K562 (cell line): ENCODE results near the gene ZNF219. TPM values are rescaled to one million over a fixed set of nuclear protein-coding genes. Genes with fewer than 3 reads are reported as not detected.

Source experiments
- ATAC-seq: fragments of 200-7000 bp; cut with Tn5 transposase; 3 replicates; pipeline ENCODE4 v1.9.1; 2020; ENCODE audit warnings: moderate library complexity
- BruUV-seq: library from RNA; stranded (reverse); fragments of 400-500 nt; replicated peaks from 2 replicates; lab custom pipeline; 2021; lab: Mats Ljungman, UMichigan
- CTCF ChIA-PET: fragments of 300-600 bp; formaldehyde crosslinking; extraction: SDS; loops from one replicate; lab custom pipeline; 2021; ENCODE audit warnings: low intra/inter-chr PET ratio; lab: Yijun Ruan, JAX
- POLR2A ChIA-PET: fragments of 300-600, 350-650 bp; sonication (Branson Sonifier 250); formaldehyde crosslinking; extraction: SDS; loops from one replicate; lab custom pipeline; 2021; ENCODE audit warnings: antibody characterized with exemption, inconsistent platforms; lab: Yijun Ruan, JAX
- DNase-seq, 4 experiments: peaks; one replicate each; pipeline versions ENCODE4 v3.0.0 to v3.0.0-alpha.2; 2011 to 2018; ENCODE audit warnings: low spot score in 3 of 4, mixed read lengths in 3 of 4; ENCODE audit errors: extremely low read depth in 1 of 4
- FAIRE-seq: peaks from 2 replicates; lab custom pipeline; 2011; peaks lifted over from hg19 to GRCh38; lab: Jason Lieb, UNC
- H2AFZ ChIP-seq: 2 replicates; pipeline ENCODE4 v1.6.0; 2011; ENCODE audit warnings: low read depth, low read length, control low read depth, inconsistent platforms
- H3K27ac ChIP-seq: fragments of 200-600 bp; 3 replicates; pipeline ENCODE4 v1.8.0; 2011; ENCODE audit warnings: low read depth, mild to moderate bottlenecking, control low read depth, inconsistent platforms, low read length, moderate library complexity, mixed read lengths; ENCODE audit errors: extremely low read depth
- H3K27me3 ChIP-seq, 2 experiments: fragments of 300-600 bp in 1 of 2; 2 replicates in 1 of 2; 3 replicates in 1 of 2; pipeline versions ENCODE4 v1.6.0 to v1.8.0; 2011; ENCODE audit warnings: inconsistent platforms in 2 of 2, low read length in 2 of 2, mild to moderate bottlenecking in 1 of 2, mixed read lengths in 1 of 2, moderate library complexity in 1 of 2; ENCODE audit not compliant: control insufficient read depth in 2 of 2, insufficient read depth in 2 of 2
- H3K36me3 ChIP-seq: fragments of 300-600 bp; 3 replicates; pipeline ENCODE4 v1.8.0; 2011; ENCODE audit warnings: mild to moderate bottlenecking, low read length, inconsistent platforms; ENCODE audit not compliant: control insufficient read depth, insufficient read depth
- H3K4me1 ChIP-seq, 2 experiments: fragments of 200-600 bp in 1 of 2; replicated peaks in 1 of 2; 2 replicates in 1 of 2; 3 replicates in 1 of 2; pipeline versions ENCODE4 v1.5.1 to v1.8.0; 2011; ENCODE audit warnings: inconsistent platforms in 2 of 2, low read length in 2 of 2, mild to moderate bottlenecking in 1 of 2, mixed read lengths in 1 of 2, moderate library complexity in 1 of 2; ENCODE audit not compliant: control insufficient read depth in 2 of 2, insufficient read depth in 2 of 2
- H3K4me2 ChIP-seq: 2 replicates; pipeline ENCODE4 v1.6.1; 2011; ENCODE audit warnings: low read length, control low read depth, inconsistent platforms, mixed read lengths; ENCODE audit not compliant: insufficient read depth
- H3K4me3 ChIP-seq: fragments of 200-600 bp; sonication (generic), shearing (Covaris generic); 2 replicates; pipeline ENCODE4 v1.5.1; 2016; ENCODE audit warnings: control low read depth, inconsistent platforms
- H3K79me2 ChIP-seq: fragments of 200-600 bp; 3 replicates; pipeline ENCODE4 v1.8.0; 2011; ENCODE audit warnings: low read length, inconsistent platforms; ENCODE audit not compliant: control insufficient read depth, insufficient read depth
- H3K9ac ChIP-seq, 2 experiments: 2 replicates each; pipeline versions ENCODE4 v1.6.0 to v1.6.1; 2011; ENCODE audit warnings: low read depth in 2 of 2, low read length in 2 of 2, control low read depth in 1 of 2, inconsistent platforms in 1 of 2, mild to moderate bottlenecking in 1 of 2, mixed read lengths in 1 of 2; ENCODE audit not compliant: insufficient read depth in 1 of 2
- H3K9me1 ChIP-seq: one replicate; pipeline ENCODE4 v1.6.0; 2011; ENCODE audit warnings: inconsistent platforms, mild to moderate bottlenecking, low read length, moderate library complexity; ENCODE audit not compliant: control insufficient read depth, insufficient read depth
- H3K9me3 ChIP-seq: replicated peaks from 2 replicates; pipeline ENCODE4 v1.5.1; 2011; ENCODE audit warnings: low read depth, low read length, inconsistent platforms; ENCODE audit not compliant: control insufficient read depth, insufficient read depth
- H4K20me1 ChIP-seq: replicated peaks from 2 replicates; pipeline ENCODE4 v1.6.1; 2011; ENCODE audit warnings: low read length, inconsistent platforms, mixed read lengths; ENCODE audit not compliant: control insufficient read depth, insufficient read depth
- CEBPB ChIP-seq: fragments of 450-650 bp; IDR thresholded peaks from 2 replicates; pipeline ENCODE4 v1.6.1; 2016; ENCODE audit warnings: missing genetic modification characterization, missing compliant biosample characterization
- RBFOX2 ChIP-seq: fragments of 200-400 bp; formaldehyde crosslinking; IDR thresholded peaks from 2 replicates; pipeline ENCODE4 v1.6.1; 2017; ENCODE audit warnings: low read depth, mild to moderate bottlenecking, low read length, moderate library complexity
- ZEB2 ChIP-seq: fragments of 450-650 bp; IDR thresholded peaks from 2 replicates; pipeline ENCODE4 v1.6.1; 2016
- ZNF121 ChIP-seq: sonication (generic); formaldehyde crosslinking; conservative IDR thresholded peaks from 2 replicates; pipeline ENCODE4 v1.8.0; 2022; ENCODE audit warnings: missing genetic modification reagents
- ZNF589 ChIP-seq: fragments of 200-800 bp; sonication (Bioruptor generic); IDR thresholded peaks from 2 replicates; pipeline ENCODE4 v1.6.1; 2016; ENCODE audit warnings: low read depth, missing genetic modification characterization, missing compliant biosample characterization
- ZNF696 ChIP-seq: fragments of 250-450 bp; sonication (Bioruptor Pico); conservative IDR thresholded peaks from 2 replicates; pipeline ENCODE4 v1.4.0; 2020; ENCODE audit warnings: mild to moderate bottlenecking, moderate library complexity
- WGBS: fragments of 100-300 bp; shearing (Covaris generic); methylation state at CpG from one replicate; pipeline ENCODE4 v1.1.6; 2016; ENCODE audit warnings: low coverage, mixed read lengths; ENCODE audit not compliant: insufficient coverage; ENCODE audit errors: missing lambda C conversion rate; 5-methylcytosine and 5-hydroxymethylcytosine counted together
- in situ Hi-C: fragments of 300-500 bp; cut with MboI; formaldehyde crosslinking; loops from 4 replicates; pipeline ENCODE4 v1.15.0; 2018; ENCODE audit warnings: inconsistent platforms, mixed read lengths
- intact Hi-C: fragments of 100-400 bp; cut with micrococcal nuclease; formaldehyde crosslinking; loops from 2 replicates; pipeline ENCODE4 v1.14.2; 2022
- polyA plus RNA-seq, 8 experiments: library from polyadenylated mRNA; depleted of rRNA in 4 of 8; stranded (reverse) in 5 of 8; unstranded in 3 of 8; fragments of >200 nt; fragmentation: Nextera tagmentation in 2 of 8; fragmentation: Illumina TruSeq in 1 of 8; extraction: Ambion mirVana in 2 of 8; extraction: Trizol in 1 of 8; gene quantifications; 2 replicates each; pipeline versions ENCODE4 v1.2.1 to v1.2.3, GENCODE V29; 2011 to 2014; ENCODE audit warnings: inconsistent platforms in 1 of 8, missing spikeins in 1 of 8
- total RNA-seq, 7 experiments: library from RNA; depleted of rRNA in 6 of 7; stranded (reverse); fragments of >200 nt in 6 of 7; fragmentation: Illumina TruSeq in 2 of 7; extraction: Trizol in 2 of 7; gene quantifications; 2 replicates each; pipeline versions ENCODE4 v1.2.1 to v1.2.3, GENCODE V29; 2011 to 2021; ENCODE audit warnings: low replicate concordance in 1 of 7
- TF ChIP-seq, protein P1 (sequence below): fragments of 450-650 bp; formaldehyde crosslinking; IDR thresholded peaks from 2 replicates; pipeline ENCODE4 v1.4.0; 2020; ENCODE audit warnings: mild to moderate bottlenecking, mixed read lengths
- TF ChIP-seq, protein P2 (sequence below): sonication (generic); formaldehyde crosslinking; IDR thresholded peaks from 2 replicates; pipeline ENCODE4 v1.5.0; 2020; ENCODE audit warnings: missing genetic modification reagents

The ZNF219 gene
- total and polyA plus RNA-seq, 9 of the 15 experiments (the other 6 are each of a cell fraction or from before 2014, with no cell fraction given) = 0.29 to 10.6 (median 2.8) TPM

DNA sequence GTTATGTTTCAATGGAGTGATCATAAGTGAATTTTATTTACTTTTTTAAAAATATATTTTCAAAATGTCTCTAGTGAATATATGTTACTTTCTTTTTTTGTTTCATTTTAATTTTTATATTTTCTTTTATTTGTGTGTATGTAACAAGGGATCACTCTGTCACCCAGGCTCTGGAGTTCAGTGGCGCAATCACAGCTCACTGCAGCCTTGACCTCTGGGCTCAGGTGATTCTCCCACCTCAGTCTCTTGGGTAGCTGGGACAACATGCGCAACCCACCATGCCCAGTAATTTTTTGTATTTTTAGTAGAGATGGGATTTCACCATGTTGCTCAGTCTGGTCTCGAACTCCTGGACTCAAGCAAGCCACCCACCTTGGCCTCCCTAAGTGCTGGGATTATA, 20.5 kb upstream of the ZNF219 start:
- Histone ChIP-seq H4K20me1 (no peaks in the 10 kb centered on the region), H3K9me3 (no peaks in the 10 kb centered on the region), H3K4me3 (no peak overlapping the region), H3K79me2 (no peaks in the 10 kb centered on the region), H3K36me3 (no peaks in the 10 kb centered on the region), H2AFZ (no peak overlapping the region), H3K9me1 (no peaks in the 10 kb centered on the region), H3K9ac (no peak overlapping the region), H3K27ac (no peak overlapping the region), H3K4me1 (no peaks in the 10 kb centered on the region; a peak in 1 of 5 replicates), H3K4me2 (no peak overlapping the region), H3K27me3 (no peaks in the 10 kb centered on the region)
- ATAC-seq = no peak
- 58% methylated on average over 2 of the region's 3 CpGs for WGBS
- intact Hi-C loops (no loop called here), in situ Hi-C loops (no loop called here)
- ChIA-PET CTCF (no interaction called here), POLR2A (interaction anchor here (1.5 kb wide), 1 partner anchor 14 kb away, joined by 3 read pairs; no protein-coding TSS in a partner anchor)
- no peak for DNase-seq
- TF ChIP-seq ZEB2 = no peak
- TF ChIP-seq ZNF121 (CRISPR knock-in tag) = no peak
- TF ChIP-seq ZNF589 = no peak
- BruUV-seq = no TSS peak
- FAIRE-seq = no peak

- TF ChIP-seq RBFOX2 (no peak), ZNF696 (CRISPR knock-in tag) (no peak), CEBPB (tag) (no peak)
- TF ChIP-seq, protein P1, sequence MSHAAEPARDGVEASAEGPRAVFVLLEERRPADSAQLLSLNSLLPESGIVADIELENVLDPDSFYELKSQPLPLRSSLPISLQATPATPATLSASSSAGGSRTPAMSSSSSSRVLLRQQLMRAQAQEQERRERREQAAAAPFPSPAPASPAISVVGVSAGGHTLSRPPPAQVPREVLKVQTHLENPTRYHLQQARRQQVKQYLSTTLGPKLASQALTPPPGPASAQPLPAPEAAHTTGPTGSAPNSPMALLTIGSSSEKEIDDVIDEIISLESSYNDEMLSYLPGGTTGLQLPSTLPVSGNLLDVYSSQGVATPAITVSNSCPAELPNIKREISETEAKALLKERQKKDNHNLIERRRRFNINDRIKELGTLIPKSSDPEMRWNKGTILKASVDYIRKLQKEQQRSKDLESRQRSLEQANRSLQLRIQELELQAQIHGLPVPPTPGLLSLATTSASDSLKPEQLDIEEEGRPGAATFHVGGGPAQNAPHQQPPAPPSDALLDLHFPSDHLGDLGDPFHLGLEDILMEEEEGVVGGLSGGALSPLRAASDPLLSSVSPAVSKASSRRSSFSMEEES (CRISPR knock-in tag) = no peak
- TF ChIP-seq, protein P2, sequence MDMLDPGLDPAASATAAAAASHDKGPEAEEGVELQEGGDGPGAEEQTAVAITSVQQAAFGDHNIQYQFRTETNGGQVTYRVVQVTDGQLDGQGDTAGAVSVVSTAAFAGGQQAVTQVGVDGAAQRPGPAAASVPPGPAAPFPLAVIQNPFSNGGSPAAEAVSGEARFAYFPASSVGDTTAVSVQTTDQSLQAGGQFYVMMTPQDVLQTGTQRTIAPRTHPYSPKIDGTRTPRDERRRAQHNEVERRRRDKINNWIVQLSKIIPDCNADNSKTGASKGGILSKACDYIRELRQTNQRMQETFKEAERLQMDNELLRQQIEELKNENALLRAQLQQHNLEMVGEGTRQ (CRISPR knock-in tag) = no peak
- H4K20me1 ChIP-seq = no peaks in the 10 kb centered on the region
- no TSS peak for BruUV-seq
- no peak overlapping the region for H3K4me2 ChIP-seq
- in situ Hi-C loops = no loop called here
- peak overlapping the region; percentile 23; the same call in 1 of the 2 replicates for H2AFZ ChIP-seq
- 56% methylated on average over 2 of the region's 2 CpGs for WGBS
- H3K27ac ChIP-seq = no peak overlapping the region
- no peak for ATAC-seq
- no peaks in the 10 kb centered on the region for H3K9me1 ChIP-seq
- H3K9ac ChIP-seq = no peak overlapping the region
- H3K79me2 ChIP-seq = no peaks in the 10 kb centered on the region
- no peaks in the 10 kb centered on the region for H3K27me3 ChIP-seq
- ChIA-PET POLR2A (interaction anchor here (1.1 kb wide), 1 partner anchor 9 kb away, joined by 3 read pairs; no protein-coding TSS in a partner anchor), CTCF (no interaction called here)
- DNase-seq = no peak
- H3K4me3 ChIP-seq = no peak overlapping the region
- intact Hi-C loops = no loop called here
- no peaks in the 10 kb centered on the region for H3K36me3 ChIP-seq
- no peaks in the 10 kb centered on the region for H3K9me3 ChIP-seq
- peaks cover 2 to 15% of the 10 kb centered on the region in 2 experiments; a peak in 3 of 5 replicates for H3K4me1 ChIP-seq
- no peak for FAIRE-seq
These were observed 14.9 kb upstream of the ZNF219 start for GRCh38 chr14:21113369-21113768.
